SK-N-SH (cell line): ENCODE measurements around the gene FAM117B. TPM values are rescaled to one million over a fixed set of nuclear protein-coding genes. Genes with fewer than 3 reads are reported as not detected.

ENCODE experiments used
- CTCF ChIA-PET: fragments of 300-600, 350-600 bp; formaldehyde crosslinking; extraction: SDS; loops from one replicate; lab custom pipeline; 2021; lab: Yijun Ruan, JAX
- POLR2A ChIA-PET: fragments of 350-600 bp; sonication (Branson Sonifier 250); formaldehyde crosslinking; extraction: SDS; loops from one replicate; lab custom pipeline; 2020; ENCODE audit warnings: antibody characterized with exemption, inconsistent platforms; lab: Yijun Ruan, JAX
- DNase-seq: peaks from one replicate; pipeline ENCODE4 v3.0.0; 2012
- H2AFZ ChIP-seq: fragments of 200-600 bp; sonication (generic); 2 replicates; pipeline ENCODE4 v1.8.1; 2016; ENCODE audit warnings: antibody characterized with exemption, mild to moderate bottlenecking, low read depth
- H3F3A ChIP-seq: fragments of 200-600 bp; sonication (generic); replicated peaks from 2 replicates; pipeline ENCODE3; 2016; ENCODE audit warnings: antibody characterized with exemption, mild to moderate bottlenecking; ENCODE audit not compliant: insufficient read depth
- H3K27ac ChIP-seq, 2 experiments: fragments of 200-500 bp in 1 of 2; fragments of 200-600 bp in 1 of 2; sonication (Bioruptor generic) in 1 of 2; sonication (generic), shearing (Covaris generic) in 1 of 2; 2 replicates each; pipeline versions ENCODE4 v1.5.1 to v1.6.1; 2014 to 2016; ENCODE audit warnings: low read depth in 2 of 2, inconsistent platforms in 1 of 2, low read length in 1 of 2, mild to moderate bottlenecking in 1 of 2, mixed read lengths in 1 of 2
- H3K27me3 ChIP-seq: fragments of 200-600 bp; sonication (generic), shearing (Covaris generic); 2 replicates; pipeline ENCODE4 v1.6.1; 2016; ENCODE audit warnings: mixed run types; ENCODE audit not compliant: insufficient read depth
- H3K36me3 ChIP-seq, 2 experiments: fragments of 200-500 bp in 1 of 2; fragments of 200-600 bp in 1 of 2; sonication (Bioruptor generic) in 1 of 2; sonication (generic) in 1 of 2; replicated peaks in 1 of 2; 2 replicates each; pipeline versions ENCODE3 to v1.5.1; 2014 to 2016; ENCODE audit warnings: low read length in 1 of 2, mild to moderate bottlenecking in 1 of 2; ENCODE audit not compliant: insufficient read depth in 2 of 2, control insufficient read depth in 1 of 2
- H3K4me1 ChIP-seq, 2 experiments: fragments of 200-500 bp in 1 of 2; fragments of 200-600 bp in 1 of 2; sonication (Bioruptor generic) in 1 of 2; sonication (generic), shearing (Covaris generic) in 1 of 2; 2 replicates each; pipeline versions ENCODE4 v1.5.1 to v1.6.1; 2014 to 2016; ENCODE audit warnings: low read depth in 1 of 2, low read length in 1 of 2, mixed run types in 1 of 2; ENCODE audit not compliant: insufficient read depth in 2 of 2, control insufficient read depth in 1 of 2
- H3K4me2 ChIP-seq: fragments of 200-600 bp; sonication (generic), shearing (Covaris generic); 2 replicates; pipeline ENCODE4 v1.6.1; 2017; ENCODE audit warnings: mixed run types
- H3K4me3 ChIP-seq, 2 experiments: fragments of 200-500 bp in 1 of 2; fragments of 200-600 bp in 1 of 2; sonication (Bioruptor generic) in 1 of 2; sonication (generic), shearing (Covaris generic) in 1 of 2; 2 replicates each; pipeline versions ENCODE4 v1.5.1 to v1.8.1; 2014 to 2016; ENCODE audit warnings: low read depth in 2 of 2, inconsistent platforms in 1 of 2, low read length in 1 of 2, mild to moderate bottlenecking in 1 of 2, mixed read lengths in 1 of 2, moderate library complexity in 1 of 2
- H3K79me2 ChIP-seq: fragments of 200-600 bp; sonication (generic); 2 replicates; pipeline ENCODE4 v1.8.1; 2017; ENCODE audit warnings: mild to moderate bottlenecking; ENCODE audit not compliant: insufficient read depth
- H3K9ac ChIP-seq: fragments of 200-600 bp; sonication (generic); 2 replicates; pipeline ENCODE4 v1.6.1; 2017; ENCODE audit warnings: mixed run types
- H3K9me2 ChIP-seq: fragments of 200-600 bp; sonication (generic); 2 replicates; pipeline ENCODE4 v1.6.1; 2017; ENCODE audit warnings: mixed run types
- H3K9me3 ChIP-seq: fragments of 200-600 bp; sonication (generic); 2 replicates; pipeline ENCODE4 v1.6.1; 2017; ENCODE audit warnings: mixed run types, mild to moderate bottlenecking, moderate library complexity
- H4K20me1 ChIP-seq: fragments of 200-600 bp; sonication (generic); 2 replicates; pipeline ENCODE4 v1.6.1; 2017; ENCODE audit warnings: mild to moderate bottlenecking, mixed run types; ENCODE audit not compliant: insufficient read depth
- ELF1 ChIP-seq: IDR thresholded peaks from 2 replicates; pipeline ENCODE4 v1.4.0; 2012
- EP300 ChIP-seq, 2 experiments: IDR thresholded peaks; 2 replicates each; pipeline versions ENCODE4 v1.4.0 to v1.6.1; 2012; ENCODE audit warnings: borderline replicate concordance in 1 of 2, low read depth in 1 of 2, low read length in 1 of 2
- FOXJ3 ChIP-seq: sonication (generic); formaldehyde crosslinking; IDR thresholded peaks from 2 replicates; pipeline ENCODE4 v1.5.1; 2020; ENCODE audit warnings: mild to moderate bottlenecking, missing genetic modification reagents
- GATA2 ChIP-seq: sonication (generic); formaldehyde crosslinking; IDR thresholded peaks from 2 replicates; pipeline ENCODE4 v1.5.0; 2020; ENCODE audit warnings: mild to moderate bottlenecking, missing genetic modification reagents
- JUND ChIP-seq: IDR thresholded peaks from 2 replicates; pipeline ENCODE4 v1.4.0; 2012
- SIN3A ChIP-seq: IDR thresholded peaks from 2 replicates; pipeline ENCODE4 v1.6.1; 2012; ENCODE audit warnings: low read depth, mild to moderate bottlenecking, low read length, moderate library complexity, borderline replicate concordance
- TAF1 ChIP-seq: IDR thresholded peaks from 2 replicates; pipeline ENCODE4 v1.6.1; 2012; ENCODE audit warnings: low read depth, mild to moderate bottlenecking, low read length, moderate library complexity, borderline replicate concordance
- TCF12 ChIP-seq: IDR thresholded peaks from 2 replicates; pipeline ENCODE4 v1.4.0; 2012
- WGBS: methylation state at CpG from one replicate; pipeline ENCODE4 v1.1.6; 2017; ENCODE audit warnings: low lambda C conversion rate; 5-methylcytosine and 5-hydroxymethylcytosine counted together
- polyA plus RNA-seq, 3 experiments: library from polyadenylated mRNA; depleted of rRNA; stranded (reverse); fragments of >200 nt; gene quantifications; 2 replicates each; pipeline ENCODE4 v1.2.3, GENCODE V29; 2012
- TF ChIP-seq, protein P1 (sequence below): IDR thresholded peaks from 2 replicates; pipeline ENCODE4 v1.4.0; 2012; ENCODE audit warnings: low read depth, borderline replicate concordance
- TF ChIP-seq, protein P2 (sequence below): fragments of 150-350 bp; IDR thresholded peaks from 2 replicates; pipeline ENCODE4 v1.6.1; 2016; ENCODE audit warnings: mild to moderate bottlenecking, low read depth, low read length
- TF ChIP-seq, protein P3 (sequence below): IDR thresholded peaks from 2 replicates; pipeline ENCODE4; 2012

Gene FAM117B
- polyA plus RNA-seq, 1 of the 3 experiments (the other 2 are of a cell fraction), result 0.90 TPM

- no peaks in the 10 kb centered on the region for H3F3A ChIP-seq
- no peaks in the 10 kb centered on the region for H3K9me3 ChIP-seq
- H3K79me2 ChIP-seq, result no peaks in the 10 kb centered on the region
- POLR2A ChIA-PET, result interaction anchor here (0.7 kb wide), 1 partner anchor 77 kb away, joined by 4 read pairs; no protein-coding TSS in a partner anchor
- CTCF ChIA-PET, result no interaction called here
- no peaks in the 10 kb centered on the region for H3K4me1 ChIP-seq
- 93% methylated on average over 4 of the region's 4 CpGs for WGBS
- H3K4me2 ChIP-seq, result no peak overlapping the region
- TF ChIP-seq, protein P1, sequence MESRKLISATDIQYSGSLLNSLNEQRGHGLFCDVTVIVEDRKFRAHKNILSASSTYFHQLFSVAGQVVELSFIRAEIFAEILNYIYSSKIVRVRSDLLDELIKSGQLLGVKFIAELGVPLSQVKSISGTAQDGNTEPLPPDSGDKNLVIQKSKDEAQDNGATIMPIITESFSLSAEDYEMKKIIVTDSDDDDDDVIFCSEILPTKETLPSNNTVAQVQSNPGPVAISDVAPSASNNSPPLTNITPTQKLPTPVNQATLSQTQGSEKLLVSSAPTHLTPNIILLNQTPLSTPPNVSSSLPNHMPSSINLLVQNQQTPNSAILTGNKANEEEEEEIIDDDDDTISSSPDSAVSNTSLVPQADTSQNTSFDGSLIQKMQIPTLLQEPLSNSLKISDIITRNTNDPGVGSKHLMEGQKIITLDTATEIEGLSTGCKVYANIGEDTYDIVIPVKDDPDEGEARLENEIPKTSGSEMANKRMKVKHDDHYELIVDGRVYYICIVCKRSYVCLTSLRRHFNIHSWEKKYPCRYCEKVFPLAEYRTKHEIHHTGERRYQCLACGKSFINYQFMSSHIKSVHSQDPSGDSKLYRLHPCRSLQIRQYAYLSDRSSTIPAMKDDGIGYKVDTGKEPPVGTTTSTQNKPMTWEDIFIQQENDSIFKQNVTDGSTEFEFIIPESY, result no peak
- TF ChIP-seq FOXJ3 (CRISPR knock-in tag), result no peak
- TF ChIP-seq TAF1, result no peak
- no peak for TF ChIP-seq SIN3A
- TF ChIP-seq, protein P2, sequence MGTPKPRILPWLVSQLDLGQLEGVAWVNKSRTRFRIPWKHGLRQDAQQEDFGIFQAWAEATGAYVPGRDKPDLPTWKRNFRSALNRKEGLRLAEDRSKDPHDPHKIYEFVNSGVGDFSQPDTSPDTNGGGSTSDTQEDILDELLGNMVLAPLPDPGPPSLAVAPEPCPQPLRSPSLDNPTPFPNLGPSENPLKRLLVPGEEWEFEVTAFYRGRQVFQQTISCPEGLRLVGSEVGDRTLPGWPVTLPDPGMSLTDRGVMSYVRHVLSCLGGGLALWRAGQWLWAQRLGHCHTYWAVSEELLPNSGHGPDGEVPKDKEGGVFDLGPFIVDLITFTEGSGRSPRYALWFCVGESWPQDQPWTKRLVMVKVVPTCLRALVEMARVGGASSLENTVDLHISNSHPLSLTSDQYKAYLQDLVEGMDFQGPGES, result no peak
- TF ChIP-seq, protein P3, sequence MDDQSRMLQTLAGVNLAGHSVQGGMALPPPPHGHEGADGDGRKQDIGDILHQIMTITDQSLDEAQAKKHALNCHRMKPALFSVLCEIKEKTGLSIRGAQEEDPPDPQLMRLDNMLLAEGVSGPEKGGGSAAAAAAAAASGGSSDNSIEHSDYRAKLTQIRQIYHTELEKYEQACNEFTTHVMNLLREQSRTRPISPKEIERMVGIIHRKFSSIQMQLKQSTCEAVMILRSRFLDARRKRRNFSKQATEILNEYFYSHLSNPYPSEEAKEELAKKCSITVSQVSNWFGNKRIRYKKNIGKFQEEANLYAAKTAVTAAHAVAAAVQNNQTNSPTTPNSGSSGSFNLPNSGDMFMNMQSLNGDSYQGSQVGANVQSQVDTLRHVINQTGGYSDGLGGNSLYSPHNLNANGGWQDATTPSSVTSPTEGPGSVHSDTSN, result no peak
- no peak for TF ChIP-seq JUND
- no peak overlapping the region for H2AFZ ChIP-seq
- H3K27ac ChIP-seq, result no peak overlapping the region
- H3K9me2 ChIP-seq, result no peaks in the 10 kb centered on the region
- no peaks in the 10 kb centered on the region for H4K20me1 ChIP-seq
- no peaks in the 10 kb centered on the region for H3K27me3 ChIP-seq
- no peak overlapping the region for H3K9ac ChIP-seq
- no peak overlapping the region for H3K4me3 ChIP-seq
- DNase-seq, result no peak
- H3K36me3 ChIP-seq, result peaks cover 0 to 4% of the 10 kb centered on the region in 2 experiments
These were observed 65.5 kb downstream of the FAM117B start for GRCh38 chr2:202700075-202700901.

GRCh38 chr2:202703091-202703490, 68.3 kb downstream of the FAM117B start:
- Histone ChIP-seq H3K36me3 (peaks cover 0 to 4% of the 10 kb centered on the region in 2 experiments), H3K4me2 (no peak overlapping the region), H3F3A (no peaks in the 10 kb centered on the region), H2AFZ (no peak overlapping the region), H3K27me3 (no peaks in the 10 kb centered on the region), H3K79me2 (no peaks in the 10 kb centered on the region), H3K9me2 (no peaks in the 10 kb centered on the region), H3K4me1 (no peaks in the 10 kb centered on the region), H3K9me3 (no peaks in the 10 kb centered on the region), H3K27ac (no peak overlapping the region)
- no peak for DNase-seq
- ChIA-PET CTCF (no interaction called here), POLR2A (no interaction called here)
- 22% methylated on average over 1 of the region's 1 CpG for WGBS
- TF ChIP-seq EP300 (IDR thresholded peaks at IDR 0.05; ENCODE audit: borderline replicate concordance in 1 of 2, low read depth in 1 of 2, low read length in 1 of 2) (no peak), GATA2 (CRISPR knock-in tag) (no peak), ELF1 (no peak), TCF12 (no peak)
- TF ChIP-seq, all 33 proteins: peak for 0
- Histone ChIP-seq H4K20me1 (no peaks in the 10 kb centered on the region), H3K4me3 (no peak overlapping the region), H3K9ac (no peak overlapping the region)
